NCI-H2171 treated with DMSO at 0.1 percent for 48 hours (cell line): Measurements from ENCODE around the gene PRKCG.

ENCODE experiments used
- DNase-seq: peaks from one replicate; lab custom pipeline; 2025; lab: John Stamatoyannopoulos, UW

PRKCG gene

GRCh38 chr19:53872762-53873161 is 9.2 kb upstream of the PRKCG start:
- no peak for DNase-seq

- DNase-seq = no peak
Observed at GRCh38 chr19:53873773-53874605, 8.0 kb upstream of the PRKCG start.

- no peak for DNase-seq
Observed at GRCh38 chr19:53874606-53874990, 7.4 kb upstream of the PRKCG start.

GRCh38 chr19:53875602-53876325 is 6.2 kb upstream of the PRKCG start:
- DNase-seq = no peak

GRCh38 chr19:53876651-53877224 is 5.3 kb upstream of the PRKCG start:
- no peak for DNase-seq

- DNase-seq = no peak
Observed at GRCh38 chr19:53877361-53877766, 4.6 kb upstream of the PRKCG start.

GRCh38 chr19:53878776-53879139 is 3.2 kb upstream of the PRKCG start:
- DNase-seq = no peak

- DNase-seq = peak; percentile 70
Observed at GRCh38 chr19:53879140-53880081, 2.6 kb upstream of the PRKCG start.

- no peak for DNase-seq
Observed at GRCh38 chr19:53880711-53881481, 1.1 kb upstream of the PRKCG start.

- DNase-seq = no peak
Observed at GRCh38 chr19:53882391-53883050, 524 bp downstream of the PRKCG start.

- no peak for DNase-seq
Observed at GRCh38 chr19:53883231-53883661, 1.2 kb downstream of the PRKCG start.

- DNase-seq = no peak
Observed at GRCh38 chr19:53883741-53884140, 1.7 kb downstream of the PRKCG start.

- DNase-seq = no peak
Observed at GRCh38 chr19:53884256-53884655, 2.3 kb downstream of the PRKCG start.

GRCh38 chr19:53885036-53885435 is 3.0 kb downstream of the PRKCG start:
- DNase-seq = no peak

- DNase-seq = no peak
Observed at GRCh38 chr19:53892301-53892980, 10.4 kb downstream of the PRKCG start.

GRCh38 chr19:53892981-53893325 is 11.0 kb downstream of the PRKCG start:
- DNase-seq = no peak

- no peak for DNase-seq
Observed at GRCh38 chr19:53894707-53895106, 12.7 kb downstream of the PRKCG start.

GRCh38 chr19:53896682-53897081 is 14.7 kb downstream of the PRKCG start:
- DNase-seq = no peak

GRCh38 chr19:53897459-53897858 is 15.5 kb downstream of the PRKCG start:
- DNase-seq = no peak

- no peak for DNase-seq
Observed at GRCh38 chr19:53898166-53898565, 16.2 kb downstream of the PRKCG start.
